Dedifferentiated amniotic fluid mesenchymal stem cell (primary cell): Measurements from ENCODE around the gene ACADVL.

Experiments used
- DNase-seq: peaks from one replicate; pipeline ENCODE4 v3.0.0-alpha.2; 2016; ENCODE audit errors: extremely low spot score

Gene ACADVL

DNA sequence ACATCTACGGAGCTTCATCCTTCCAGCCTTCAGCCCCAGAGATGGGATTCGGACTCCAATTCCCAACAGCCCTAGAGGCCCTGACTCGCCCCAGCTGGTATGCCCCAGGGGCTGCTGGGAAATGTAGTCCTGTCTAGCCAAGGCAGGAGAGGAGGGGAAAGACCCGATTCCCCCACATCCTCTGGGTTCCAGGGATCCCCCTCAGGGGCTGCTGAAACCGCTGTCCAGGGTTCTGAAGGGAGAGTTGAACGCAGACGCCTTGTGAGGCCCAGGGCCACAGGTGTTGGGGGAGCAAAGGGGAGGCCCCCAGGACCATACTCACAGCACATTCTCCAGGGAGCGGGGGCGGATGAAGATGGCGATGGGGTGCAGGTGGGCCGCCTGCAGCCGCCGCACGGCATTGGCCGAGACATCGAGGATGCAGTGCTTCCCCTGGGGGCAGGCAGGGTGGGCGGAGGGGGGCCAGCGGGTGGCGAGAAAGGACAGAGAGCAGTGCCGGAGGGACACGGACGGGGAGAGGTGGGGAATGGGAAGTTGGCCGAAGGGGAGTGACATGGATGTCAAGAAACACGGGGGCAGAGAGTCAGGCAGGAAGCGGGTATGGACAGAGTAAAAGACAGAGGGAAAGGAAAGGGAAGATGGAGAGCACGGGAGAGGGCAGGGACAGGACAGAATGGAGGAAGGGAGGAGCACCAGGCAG is 28.0 kb upstream of the ACADVL start:
- no peak for DNase-seq

DNA sequence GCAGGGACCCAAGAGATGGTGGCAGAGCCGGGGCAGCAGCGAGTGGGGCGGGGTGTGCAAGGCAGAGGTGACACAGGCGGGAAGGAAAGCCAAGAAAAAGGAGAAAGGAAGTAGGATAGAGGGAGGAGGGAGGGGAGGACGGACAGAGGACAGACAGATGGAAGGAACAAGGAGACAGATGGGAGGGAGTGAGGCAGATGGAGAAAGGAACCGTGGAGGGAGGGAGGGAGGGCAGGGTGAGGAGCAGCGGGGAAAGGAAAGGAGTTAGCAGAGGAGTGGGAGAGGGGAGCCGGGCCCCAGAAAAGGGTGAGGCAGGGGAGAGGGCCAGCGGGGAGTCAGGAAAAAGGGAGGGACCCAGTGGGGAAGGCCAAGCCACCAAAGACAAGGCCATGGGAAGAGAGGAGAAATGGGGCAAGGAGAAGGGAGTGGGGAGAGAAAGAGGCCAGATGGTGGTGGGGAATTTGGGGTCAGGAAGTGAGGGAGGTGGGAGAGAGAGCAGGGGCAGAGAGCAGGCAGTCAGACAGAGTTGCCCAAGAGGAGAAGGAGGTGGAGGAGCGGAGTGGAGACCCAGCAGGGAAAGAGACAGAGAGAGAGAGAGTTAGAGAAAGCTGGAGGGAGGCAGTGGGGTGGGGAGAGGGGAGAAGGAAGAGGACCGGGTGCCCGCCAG is 27.3 kb upstream of the ACADVL start:
- DNase-seq = no peak

DNA sequence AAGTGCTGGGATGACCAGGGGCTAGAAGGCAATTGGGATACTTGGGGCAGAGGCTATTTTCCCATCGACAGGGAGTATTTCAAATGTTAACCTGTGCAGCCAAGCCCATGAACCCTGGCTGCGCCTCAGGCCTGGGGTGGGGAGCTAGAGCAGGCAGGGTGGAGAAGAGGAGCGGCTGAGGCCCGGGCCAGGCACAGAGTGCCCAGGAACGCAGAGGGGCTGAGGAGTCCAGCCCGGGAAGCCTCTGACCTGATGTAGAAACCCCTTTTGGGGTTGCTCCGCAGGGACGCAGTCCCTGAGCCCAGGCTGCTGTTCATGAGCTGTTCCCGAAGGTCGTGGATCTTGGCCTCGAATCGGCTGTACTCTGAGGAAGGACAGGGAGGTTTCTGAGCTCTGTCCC is 23.8 kb upstream of the ACADVL start:
- no peak for DNase-seq

DNA sequence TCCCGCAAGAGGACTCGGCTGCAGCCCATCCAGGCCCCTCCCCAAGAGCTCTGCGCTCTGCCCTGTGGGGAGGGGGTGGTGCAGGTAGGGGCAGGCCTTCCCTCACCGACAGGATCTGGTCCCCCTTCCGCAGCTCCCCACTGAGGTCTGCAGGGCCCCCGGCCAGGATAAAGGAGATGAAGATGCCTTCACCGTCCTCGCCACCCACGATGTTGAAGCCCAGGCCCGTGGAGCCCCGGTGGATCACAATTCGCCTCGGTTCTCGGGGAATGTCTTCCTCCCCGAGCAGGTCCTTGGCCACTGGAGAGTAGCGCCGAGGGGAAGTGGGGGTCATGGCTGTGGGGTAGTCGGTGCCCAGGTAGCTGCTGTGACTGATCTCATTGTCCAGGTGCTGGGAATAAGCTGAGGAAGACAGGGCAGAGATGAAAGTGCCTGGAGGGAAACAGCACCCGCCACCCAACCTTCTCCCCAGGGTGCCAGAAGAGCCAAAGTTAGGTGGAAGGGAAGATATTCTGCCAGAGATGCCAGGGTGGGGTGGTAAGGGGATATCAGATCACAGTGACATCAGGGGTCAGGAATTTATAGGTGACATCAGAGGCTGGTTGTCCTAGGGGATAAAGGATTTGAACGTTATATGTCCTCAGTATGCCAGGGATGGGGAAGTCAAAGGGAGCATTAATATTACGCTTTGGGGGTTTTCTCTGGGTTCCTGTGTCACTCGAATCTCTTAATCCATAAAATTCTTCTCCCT is 22.9 kb upstream of the ACADVL start:
- DNase-seq = no peak

DNA sequence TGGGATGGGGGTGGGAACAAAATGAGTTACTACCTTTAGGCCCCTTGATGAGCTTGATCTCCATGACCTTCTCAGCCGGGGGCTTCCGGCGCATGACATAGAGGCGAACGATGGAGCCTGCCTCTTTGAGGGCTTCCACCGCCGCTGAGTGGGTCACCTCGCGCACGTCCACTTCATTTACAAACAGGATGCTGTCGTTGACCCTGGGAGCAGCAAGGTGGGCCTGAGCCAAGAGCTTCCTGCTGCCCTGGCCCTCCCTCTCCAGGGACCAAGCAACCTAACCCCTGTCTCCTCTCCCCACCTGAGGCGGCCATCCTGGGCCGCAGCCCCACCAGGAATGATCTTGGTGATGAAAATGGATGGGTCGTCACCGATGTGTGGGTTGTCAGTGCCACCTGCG is 16.3 kb upstream of the ACADVL start:
- no peak for DNase-seq

DNA sequence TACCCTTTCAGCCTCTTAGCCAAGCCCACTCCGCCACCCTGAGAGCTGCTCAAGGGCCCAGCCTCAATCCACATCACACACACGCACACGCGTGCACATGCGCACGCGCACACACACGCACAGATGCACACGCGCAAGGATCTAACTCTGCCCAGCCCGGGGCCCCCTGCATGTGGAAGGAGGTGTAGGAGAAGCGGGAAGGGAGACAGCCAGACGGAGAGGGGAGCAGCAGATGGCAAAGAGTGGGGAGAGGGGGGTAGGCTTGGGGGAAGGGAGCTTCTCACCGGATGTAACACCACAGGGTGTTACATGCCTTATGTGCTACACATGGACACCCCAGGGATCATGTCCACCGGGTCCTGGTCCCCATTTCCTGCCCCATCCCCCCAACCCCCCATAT is 15.4 kb upstream of the ACADVL start:
- DNase-seq = no peak

DNA sequence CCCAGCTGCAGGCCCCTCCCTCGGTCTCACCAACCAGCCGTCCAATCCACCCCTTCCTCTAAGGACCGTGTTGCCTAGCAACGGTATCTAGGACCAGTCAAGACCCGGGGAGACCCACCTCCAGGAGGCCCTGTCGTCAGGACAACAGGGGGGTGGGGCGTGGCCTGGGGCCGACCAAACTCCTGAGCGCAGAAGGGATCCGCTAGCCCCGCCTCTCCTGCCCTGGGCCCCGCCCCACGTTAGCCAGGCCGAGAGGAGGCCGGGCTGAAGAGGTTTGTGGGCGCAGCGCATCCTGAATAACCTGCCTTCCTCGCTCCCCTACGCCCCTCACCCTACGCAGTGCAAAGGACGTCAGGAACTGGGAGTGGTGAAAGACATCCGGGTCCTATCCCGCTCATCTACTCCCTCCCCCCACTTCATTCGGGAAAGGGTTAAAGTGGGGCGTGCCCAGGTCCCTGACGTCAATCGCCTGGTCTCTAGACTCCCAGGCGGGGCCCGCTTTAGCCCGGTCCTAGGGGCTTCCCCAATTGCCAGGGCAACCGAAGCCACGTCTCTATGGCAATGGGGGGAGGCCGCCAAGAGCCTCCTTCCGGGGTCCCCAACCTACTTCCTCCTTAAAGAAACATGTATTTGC is 14.8 kb upstream of the ACADVL start:
- no peak for DNase-seq

DNA sequence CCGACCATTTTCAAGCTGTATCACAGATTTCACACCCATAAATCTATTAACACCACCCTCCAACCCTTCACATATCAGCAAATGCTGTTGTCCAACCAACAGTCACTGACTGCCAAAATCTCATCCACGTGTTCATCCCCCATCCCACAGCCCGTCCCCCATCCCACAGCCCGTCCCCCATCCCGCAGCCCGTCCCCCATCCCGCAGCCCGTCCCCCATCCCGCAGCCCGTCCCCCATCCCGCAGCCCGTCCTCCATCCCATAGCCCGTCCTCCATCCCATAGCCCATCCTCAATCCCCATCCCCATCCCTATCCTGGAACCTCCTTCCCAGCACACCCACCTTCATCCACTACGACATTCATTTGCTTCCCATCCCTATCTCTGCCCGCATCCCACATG is 14.2 kb upstream of the ACADVL start:
- no peak for DNase-seq

DNA sequence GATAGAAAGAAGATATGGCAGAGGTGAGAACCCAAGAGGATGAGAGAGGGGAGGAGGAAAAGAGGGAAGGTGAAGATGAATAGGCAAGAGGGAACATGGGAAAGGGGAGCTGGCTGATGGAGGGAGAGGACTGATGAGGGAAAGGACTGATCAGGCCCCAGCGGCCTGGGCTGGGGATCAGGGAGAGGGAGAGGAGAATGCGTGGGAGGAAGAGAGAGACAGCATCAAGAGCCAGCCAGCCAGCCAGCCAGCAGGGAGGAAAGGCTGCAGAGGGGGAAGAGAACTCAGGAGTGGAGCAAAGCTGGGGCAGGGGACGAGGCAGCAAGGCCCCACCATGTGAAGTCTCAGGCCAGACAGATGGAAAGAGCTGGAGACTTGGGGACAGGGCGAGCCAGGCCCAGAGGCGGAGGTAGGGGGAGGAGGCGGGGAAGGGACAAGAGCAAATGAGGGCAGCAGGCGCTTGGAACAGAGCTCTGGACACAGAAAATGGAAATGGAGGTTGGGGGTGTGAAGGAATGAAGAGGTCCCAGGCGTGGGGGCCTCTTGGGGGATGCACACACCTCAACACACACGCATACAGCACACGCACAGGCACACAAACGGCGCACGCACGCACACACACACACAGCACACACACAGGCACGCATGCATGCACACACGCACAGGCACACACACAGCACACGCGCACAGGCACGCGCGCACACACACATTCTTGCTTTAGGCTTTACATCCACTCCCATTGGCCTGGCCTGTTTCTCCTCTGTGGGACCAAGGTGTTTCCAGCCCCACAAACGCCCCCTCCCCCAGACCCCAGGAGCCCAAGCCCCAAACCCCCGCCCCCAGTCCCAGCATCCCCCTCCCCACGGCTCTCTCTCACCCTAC is 12.4 kb upstream of the ACADVL start:
- no peak for DNase-seq

DNA sequence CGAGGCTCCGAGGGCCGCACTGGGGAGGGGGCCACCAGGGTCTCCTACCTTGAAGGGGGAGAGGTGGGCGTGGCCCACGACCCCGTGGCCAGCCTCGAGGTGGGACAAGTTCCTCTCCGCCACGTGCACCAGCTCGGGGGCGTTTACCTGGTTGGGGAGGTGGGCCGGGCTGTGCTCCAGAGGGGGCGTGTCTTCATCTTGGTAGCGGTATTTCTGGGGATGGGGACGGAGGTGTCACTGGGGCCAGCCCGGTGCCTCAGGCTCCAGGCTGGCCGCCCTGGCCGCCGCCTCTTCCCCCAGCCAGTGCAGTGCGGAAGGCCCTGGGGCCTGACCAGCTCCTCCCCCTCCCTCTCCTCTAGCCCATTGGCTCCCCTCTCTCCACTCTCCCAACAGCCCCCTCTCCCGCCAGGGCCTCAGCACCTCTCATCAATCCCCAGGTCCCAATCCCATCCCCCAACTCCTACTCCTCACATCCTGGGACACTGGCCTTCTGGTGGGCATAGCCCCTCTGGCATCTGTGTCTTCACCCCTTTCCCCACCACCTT is 11.6 kb upstream of the ACADVL start:
- DNase-seq = no peak

DNA sequence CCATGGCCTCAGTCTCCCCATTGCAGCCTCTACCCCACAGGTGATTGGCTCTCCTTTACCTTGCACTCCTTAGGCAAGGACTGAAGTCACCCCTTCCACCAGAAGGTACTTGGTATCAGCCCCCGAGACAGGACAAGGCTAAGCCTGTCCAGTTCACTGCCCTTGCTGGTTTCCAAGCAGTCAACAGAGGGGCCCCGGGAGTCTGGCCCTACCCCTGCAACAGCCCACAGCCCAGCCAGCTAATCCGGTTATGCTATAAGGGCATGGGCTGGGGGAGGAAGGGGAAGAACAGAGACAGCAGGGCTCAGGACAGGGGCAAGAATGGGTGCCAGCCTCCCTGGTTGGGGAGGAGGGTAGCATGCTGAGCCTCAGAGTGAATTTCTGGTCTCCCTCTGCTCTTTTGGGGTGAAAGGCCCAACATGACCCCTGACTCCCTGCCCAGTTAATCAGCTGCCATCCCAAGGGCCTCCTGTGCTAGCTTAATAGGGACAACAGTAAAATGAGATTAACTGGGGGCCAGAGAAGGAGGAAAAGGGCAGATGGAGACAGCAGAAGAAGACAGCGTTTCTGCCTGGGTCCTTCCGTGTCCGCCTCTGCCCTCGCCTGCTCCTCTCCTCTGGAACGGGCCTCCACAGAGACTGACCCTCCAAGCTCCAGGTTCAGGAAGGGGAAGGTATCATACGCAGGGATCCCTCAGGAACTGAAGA is 10.8 kb upstream of the ACADVL start:
- no peak for DNase-seq

DNA sequence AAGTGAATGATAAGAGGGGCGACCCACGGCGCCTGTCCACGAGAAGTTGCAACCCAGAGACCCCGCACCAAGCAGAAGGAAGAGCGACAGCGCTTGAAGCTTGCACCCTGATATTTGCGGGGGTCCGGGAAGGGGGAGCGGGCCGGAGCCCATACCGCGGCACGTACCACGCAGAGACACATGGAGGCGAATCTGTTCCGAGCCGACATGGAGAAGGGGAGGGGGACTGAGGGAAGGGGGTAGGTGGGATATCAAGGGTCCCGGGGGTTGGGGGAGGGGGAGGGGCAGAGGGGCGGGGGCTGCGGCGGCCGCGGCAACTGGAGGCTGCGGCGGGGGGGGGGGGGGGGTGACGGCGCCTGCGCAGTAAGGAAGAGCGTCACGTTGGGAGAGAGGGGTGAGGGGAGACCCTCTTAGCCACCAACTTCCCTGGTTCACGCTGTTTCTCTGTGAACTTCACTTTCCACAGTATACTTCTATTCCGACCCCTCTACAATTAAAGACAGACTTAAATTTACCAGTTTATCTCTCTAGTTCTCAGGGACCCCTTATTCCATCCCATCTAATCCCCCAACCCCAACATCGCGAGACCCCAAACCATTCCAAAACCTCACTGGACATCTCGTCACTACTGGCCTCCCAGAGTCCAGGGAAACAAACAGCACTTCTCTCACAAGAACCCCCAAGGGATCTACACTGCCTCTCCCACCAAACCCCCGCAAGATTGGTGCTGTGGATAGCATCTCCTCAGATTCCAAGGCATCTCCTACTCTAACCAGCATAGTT is 8.1 kb upstream of the ACADVL start:
- no peak for DNase-seq

DNA sequence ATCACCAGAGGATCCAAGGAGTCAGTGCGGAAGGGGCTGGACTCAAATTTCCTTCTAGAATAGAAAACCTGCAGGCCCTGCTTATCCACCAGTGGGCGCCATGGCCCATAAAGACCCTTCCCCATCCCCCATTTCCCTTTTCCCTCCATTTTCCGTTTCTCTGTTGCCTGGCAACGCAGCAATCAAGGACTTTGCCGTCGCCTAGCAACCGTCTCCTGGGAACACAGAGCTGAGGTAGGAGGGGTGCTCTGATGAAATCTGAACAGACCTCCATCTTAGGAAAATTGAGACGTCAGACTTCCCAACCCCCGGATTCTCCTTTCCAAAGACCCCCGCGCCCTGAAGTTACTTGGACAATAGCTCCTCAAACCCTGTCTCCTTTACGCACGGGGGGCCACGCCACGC is 5.8 kb upstream of the ACADVL start:
- peak; percentile 21 for DNase-seq

DNA sequence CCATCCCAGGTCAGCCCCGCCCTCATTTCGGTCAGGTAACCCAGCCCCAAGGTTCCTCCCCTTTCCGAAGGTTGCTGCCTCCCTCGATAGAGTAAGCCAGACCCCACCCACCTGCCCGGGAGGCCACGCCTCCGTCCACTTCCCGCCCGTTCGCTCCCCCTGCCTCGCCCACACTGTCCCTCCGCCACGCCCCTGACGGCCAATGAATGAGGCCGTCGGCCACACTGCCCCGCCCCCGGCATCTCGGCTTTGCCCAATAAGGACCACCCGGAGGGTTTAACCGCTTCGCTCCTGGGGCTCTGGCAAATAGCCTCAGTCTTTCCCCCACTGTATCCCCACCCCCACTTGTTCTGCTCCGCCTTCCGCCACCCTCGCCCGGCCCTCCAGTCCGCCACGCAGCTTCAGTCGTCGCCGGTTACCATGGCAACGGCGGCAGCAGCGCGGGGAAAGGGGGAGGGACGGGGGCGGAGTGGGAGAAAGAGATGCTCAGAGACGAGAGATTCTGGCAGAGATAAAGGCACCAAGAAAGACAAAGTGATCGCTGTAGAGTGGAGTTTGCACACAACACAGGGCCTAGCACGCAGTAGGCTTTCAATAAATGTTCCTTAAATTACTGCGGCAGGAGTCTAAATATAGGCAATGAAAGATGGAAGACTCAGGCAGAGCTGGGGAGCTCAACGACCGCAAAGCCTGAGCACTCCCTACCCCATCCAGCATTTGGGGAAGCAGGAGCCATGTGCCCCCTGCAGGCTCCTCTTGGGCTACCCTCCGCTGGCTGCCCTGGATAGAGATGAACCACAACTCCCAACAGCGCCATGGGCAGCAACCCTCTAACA is 5.2 kb upstream of the ACADVL start:
- DNase-seq = peak; percentile 94

DNA sequence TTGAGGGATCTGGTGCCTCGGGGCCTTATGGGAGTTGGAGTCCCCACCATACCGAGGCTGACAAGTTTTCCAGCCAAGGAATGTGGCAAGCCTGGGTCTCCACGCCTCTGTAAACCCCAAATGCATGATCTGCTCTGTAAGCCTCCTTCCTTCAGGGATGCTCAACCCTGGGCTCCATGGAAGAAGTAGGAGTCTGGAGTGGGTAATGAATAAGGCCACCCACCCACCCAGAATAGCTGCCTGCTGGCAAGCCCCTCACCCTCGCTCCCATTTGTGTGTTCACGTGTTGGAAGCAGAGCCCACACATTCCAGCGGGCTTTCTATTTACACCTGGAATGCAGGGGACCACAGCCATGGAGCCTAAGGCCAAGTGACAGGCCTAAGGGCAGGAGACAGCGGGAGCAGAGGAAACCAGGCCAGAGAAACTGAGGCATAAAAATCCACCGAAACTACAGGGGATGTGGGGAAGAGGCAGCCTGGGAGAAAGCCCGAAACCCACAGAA is 4.6 kb upstream of the ACADVL start:
- DNase-seq = no peak

DNA sequence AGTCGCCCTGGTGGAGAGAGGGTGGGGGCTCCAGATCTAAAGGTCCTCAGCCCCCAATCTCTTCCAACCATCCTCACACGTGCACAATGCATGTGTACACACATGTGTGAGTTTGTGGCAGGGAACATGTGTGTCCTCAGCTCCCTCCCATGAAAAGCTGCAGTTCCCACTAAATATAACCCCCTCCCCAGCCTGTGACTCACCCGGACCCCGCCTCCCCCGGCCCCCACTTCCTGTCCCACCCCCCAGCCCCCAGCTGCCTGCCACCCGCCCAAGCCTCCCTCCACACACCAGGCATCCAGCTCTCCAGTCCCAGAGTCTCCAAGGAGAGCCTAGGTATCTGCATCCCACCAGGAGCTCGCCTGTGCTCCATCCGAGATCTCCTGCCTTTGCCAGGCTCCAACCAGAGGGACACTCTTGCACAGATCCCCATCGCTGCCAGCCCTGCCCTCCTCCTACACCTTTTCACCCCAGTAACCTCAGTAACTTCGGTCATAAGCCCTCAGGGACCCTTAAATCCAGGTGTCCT is 4.0 kb upstream of the ACADVL start:
- DNase-seq = no peak

DNA sequence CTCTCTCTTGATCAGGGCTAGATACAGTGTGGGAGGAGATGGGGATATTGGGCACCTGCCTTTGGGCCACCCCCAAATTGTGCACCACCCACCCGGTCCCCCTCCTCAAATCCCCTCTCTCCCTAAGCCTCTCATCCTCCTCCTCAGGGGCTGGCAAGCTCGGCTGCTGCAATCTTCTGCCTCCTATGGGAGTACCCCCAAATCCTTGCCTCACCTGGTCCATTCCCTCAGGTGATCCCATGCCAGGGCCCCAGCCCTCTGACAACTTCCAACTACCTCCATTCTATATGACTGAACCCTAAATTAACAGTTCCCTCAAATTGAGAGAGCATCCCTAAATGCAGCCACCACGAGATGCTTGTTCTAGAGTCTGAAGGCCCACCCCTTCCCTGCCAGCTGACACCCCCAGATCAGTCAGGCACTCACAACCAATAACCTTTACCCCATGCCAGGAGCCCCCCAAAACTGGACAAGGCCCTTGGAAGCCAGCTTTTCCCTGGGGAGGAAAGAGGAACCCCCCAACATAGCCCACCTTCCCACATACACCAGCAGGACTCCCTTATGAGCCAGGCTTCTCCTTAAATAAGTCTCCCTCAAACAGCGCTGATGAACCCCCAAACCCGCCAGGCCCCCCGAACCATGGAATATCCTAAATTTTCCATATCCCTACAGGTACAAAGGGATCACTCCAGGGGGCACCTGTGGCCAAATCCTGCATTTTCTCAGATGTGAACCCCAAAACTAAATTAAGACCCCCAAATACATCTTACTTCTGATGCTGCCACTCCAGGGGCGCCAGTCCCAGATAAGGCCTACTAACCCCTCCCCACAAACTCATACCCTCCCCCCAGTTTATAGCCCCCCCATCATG is 3.3 kb upstream of the ACADVL start:
- DNase-seq = no peak
